ENCODE results near the gene MAP3K19. TPM values are rescaled to one million over a fixed set of nuclear protein-coding genes. Genes with fewer than 3 reads are reported as not detected.
"Not testable (repeated sequence)": the region's sequence is repeated elsewhere in the genome, so short reads cannot be mapped to it uniquely, and the experiment has no call there.

Gene MAP3K19
- total RNA-seq, 1 donor from 2014 or later = not detected

- Mint-ChIP-seq H3K27me3 (ENCODE audit: unreplicated experiment) (peaks cover 15% of the 10 kb centered on the region), H3K36me3 (ENCODE audit: low read depth, unreplicated experiment) (peaks cover 24% of the 10 kb centered on the region), H3K9me3 (ENCODE audit: unreplicated experiment) (peaks cover 5% of the 10 kb centered on the region), H3K4me3 (ENCODE audit: unreplicated experiment) (no peak overlapping the region), H3K27ac (ENCODE audit: unreplicated experiment) (no peak overlapping the region), H3K4me1 (ENCODE audit: unreplicated experiment) (peaks cover 11% of the 10 kb centered on the region)
- no peak for DNase-seq (ENCODE audit: low spot score)
- no peak for TF ChIP-seq CTCF (IDR thresholded peaks at IDR 0.05; ENCODE audit: unreplicated experiment)
Measured at GRCh38 chr2:134973241-134974138, 73.8 kb downstream of the MAP3K19 start.

- Mint-ChIP-seq H3K4me3 (ENCODE audit: unreplicated experiment) (peak overlapping the region; percentile 11), H3K27ac (ENCODE audit: unreplicated experiment) (peak overlapping the region; percentile 94), H3K4me1 (ENCODE audit: unreplicated experiment) (peaks cover 27% of the 10 kb centered on the region), H3K27me3 (ENCODE audit: unreplicated experiment) (peaks cover 13% of the 10 kb centered on the region)
- not testable (repeated sequence) for H3K36me3 Mint-ChIP-seq (ENCODE audit: low read depth, unreplicated experiment); H3K9me3 Mint-ChIP-seq (ENCODE audit: unreplicated experiment)
- DNase-seq (ENCODE audit: low spot score) = peak; percentile 31
Measured at GRCh38 chr2:134967166-134967565, 80.1 kb downstream of the MAP3K19 start.

- H3K4me1 Mint-ChIP-seq (ENCODE audit: unreplicated experiment) = peaks cover 5% of the 10 kb centered on the region
- peaks cover 13% of the 10 kb centered on the region for H3K36me3 Mint-ChIP-seq (ENCODE audit: low read depth, unreplicated experiment)
- no peaks in the 10 kb centered on the region for H3K9me3 Mint-ChIP-seq (ENCODE audit: unreplicated experiment)
- no peak for TF ChIP-seq CTCF (IDR thresholded peaks at IDR 0.05; ENCODE audit: unreplicated experiment)
- DNase-seq (ENCODE audit: low spot score) = no peak
- no peak overlapping the region for H3K4me3 Mint-ChIP-seq (ENCODE audit: unreplicated experiment)
- H3K27me3 Mint-ChIP-seq (ENCODE audit: unreplicated experiment) = peaks cover 2% of the 10 kb centered on the region
- no peak overlapping the region for H3K27ac Mint-ChIP-seq (ENCODE audit: unreplicated experiment)
Measured at GRCh38 chr2:134957477-134957876, 89.8 kb downstream of the MAP3K19 start.

- no peak overlapping the region for H3K27ac Mint-ChIP-seq (ENCODE audit: unreplicated experiment)
- no peak overlapping the region for H3K4me3 Mint-ChIP-seq (ENCODE audit: unreplicated experiment)
- peaks cover 22% of the 10 kb centered on the region for H3K36me3 Mint-ChIP-seq (ENCODE audit: low read depth, unreplicated experiment)
Measured at GRCh38 chr2:134955744-134956143, 91.5 kb downstream of the MAP3K19 start.

GRCh38 chr2:134954065-134954464 lies 93.2 kb downstream of the MAP3K19 start:
- TF ChIP-seq CTCF (IDR thresholded peaks at IDR 0.05; ENCODE audit: unreplicated experiment) = no peak
- H3K4me1 Mint-ChIP-seq (ENCODE audit: unreplicated experiment) = no peaks in the 10 kb centered on the region
- peaks cover 31% of the 10 kb centered on the region for H3K36me3 Mint-ChIP-seq (ENCODE audit: low read depth, unreplicated experiment)
- H3K4me3 Mint-ChIP-seq (ENCODE audit: unreplicated experiment) = no peak overlapping the region
- no peak overlapping the region for H3K27ac Mint-ChIP-seq (ENCODE audit: unreplicated experiment)
- no peaks in the 10 kb centered on the region for H3K27me3 Mint-ChIP-seq (ENCODE audit: unreplicated experiment)
- DNase-seq (ENCODE audit: low spot score) = no peak
- H3K9me3 Mint-ChIP-seq (ENCODE audit: unreplicated experiment) = no peaks in the 10 kb centered on the region

More at GRCh38 chr2:134955744-134956143, 91.5 kb downstream of the MAP3K19 start:
- TF ChIP-seq CTCF (IDR thresholded peaks at IDR 0.05; ENCODE audit: unreplicated experiment) = no peak
- Mint-ChIP-seq H3K9me3 (ENCODE audit: unreplicated experiment) (no peaks in the 10 kb centered on the region), H3K4me1 (ENCODE audit: unreplicated experiment) (no peaks in the 10 kb centered on the region), H3K27me3 (ENCODE audit: unreplicated experiment) (peaks cover 2% of the 10 kb centered on the region)
- DNase-seq (ENCODE audit: low spot score) = no peak

All from endothelial cell (in vitro differentiated cells).